ENCODE data around the gene FCGR2B.

DNA sequence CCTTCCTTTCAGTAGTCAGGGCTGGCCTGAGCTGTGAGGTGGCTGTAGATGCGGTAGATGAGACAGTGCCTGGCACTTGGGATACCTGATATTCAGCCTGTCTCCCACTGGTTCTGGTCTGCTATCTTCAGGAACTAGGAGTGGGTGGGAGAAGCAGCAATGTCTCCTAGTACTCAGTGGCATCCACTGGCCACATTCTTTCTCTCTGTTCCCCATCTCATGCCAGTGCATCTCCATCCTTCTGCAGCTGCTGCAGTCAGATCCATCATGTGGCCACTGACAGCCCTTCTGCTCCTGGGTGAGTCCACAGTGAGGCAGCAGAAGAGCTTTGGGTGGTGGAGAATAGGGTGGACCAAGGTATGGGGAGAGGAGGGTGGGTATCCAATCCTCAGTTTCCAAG lies 59.5 kb downstream of the FCGR2B start:
- TF ChIP-seq, protein P1, sequence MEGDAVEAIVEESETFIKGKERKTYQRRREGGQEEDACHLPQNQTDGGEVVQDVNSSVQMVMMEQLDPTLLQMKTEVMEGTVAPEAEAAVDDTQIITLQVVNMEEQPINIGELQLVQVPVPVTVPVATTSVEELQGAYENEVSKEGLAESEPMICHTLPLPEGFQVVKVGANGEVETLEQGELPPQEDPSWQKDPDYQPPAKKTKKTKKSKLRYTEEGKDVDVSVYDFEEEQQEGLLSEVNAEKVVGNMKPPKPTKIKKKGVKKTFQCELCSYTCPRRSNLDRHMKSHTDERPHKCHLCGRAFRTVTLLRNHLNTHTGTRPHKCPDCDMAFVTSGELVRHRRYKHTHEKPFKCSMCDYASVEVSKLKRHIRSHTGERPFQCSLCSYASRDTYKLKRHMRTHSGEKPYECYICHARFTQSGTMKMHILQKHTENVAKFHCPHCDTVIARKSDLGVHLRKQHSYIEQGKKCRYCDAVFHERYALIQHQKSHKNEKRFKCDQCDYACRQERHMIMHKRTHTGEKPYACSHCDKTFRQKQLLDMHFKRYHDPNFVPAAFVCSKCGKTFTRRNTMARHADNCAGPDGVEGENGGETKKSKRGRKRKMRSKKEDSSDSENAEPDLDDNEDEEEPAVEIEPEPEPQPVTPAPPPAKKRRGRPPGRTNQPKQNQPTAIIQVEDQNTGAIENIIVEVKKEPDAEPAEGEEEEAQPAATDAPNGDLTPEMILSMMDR (tag by site-specific recombination; IDR thresholded peaks at IDR 0.05) = no peak
- TF ChIP-seq ZNF596 (tag by site-specific recombination; IDR thresholded peaks at IDR 0.05) (no peak), ZFHX2 (tag by site-specific recombination; conservative IDR thresholded peaks at IDR 0.05) (no peak)

Measured in HEK293 (cell line).